K562 (cell line): ENCODE results near the gene SPATA32. TPM values are rescaled to one million over a fixed set of nuclear protein-coding genes. Genes with fewer than 3 reads are reported as not detected.

ENCODE experiments used
- CBX2 ChIP-seq: fragments of 200-600 bp; sonication (generic); IDR thresholded peaks from one replicate; pipeline ENCODE4 v1.6.1; 2012; ENCODE audit warnings: mild to moderate bottlenecking, low read length, inconsistent platforms; ENCODE audit not compliant: insufficient read depth, poor library complexity, severe bottlenecking
- CTCF ChIP-seq, 3 experiments: IDR thresholded peaks in 2 of 3; conservative IDR thresholded peaks in 1 of 3; 2 replicates each; pipeline ENCODE4 v1.5.1; 2011 to 2012; ENCODE audit warnings: low read length in 3 of 3, mild to moderate bottlenecking in 3 of 3, control low read depth in 2 of 3, improper control_type of control experiment in 1 of 3, inconsistent platforms in 1 of 3, low read depth in 1 of 3, mixed read lengths in 1 of 3, moderate library complexity in 1 of 3; ENCODE audit not compliant: insufficient read depth in 2 of 3
- CXXC5 ChIP-seq: fragments of 250-450 bp; sonication (Bioruptor Pico); IDR thresholded peaks from 2 replicates; pipeline ENCODE4 v1.8.0; 2022; ENCODE audit warnings: inconsistent platforms, mild to moderate bottlenecking, moderate library complexity
- ELK1 ChIP-seq: sonication (generic); formaldehyde crosslinking; IDR thresholded peaks from 2 replicates; pipeline ENCODE4 v1.8.1; 2022; ENCODE audit warnings: missing genetic modification reagents
- NCOA2 ChIP-seq, 2 experiments: fragments of 450-650 bp; IDR thresholded peaks; 2 replicates each; pipeline ENCODE4 v1.6.1; 2018; ENCODE audit warnings: mild to moderate bottlenecking in 2 of 2, moderate library complexity in 1 of 2; ENCODE audit not compliant: partially characterized antibody in 2 of 2
- NR2C2 ChIP-seq, 2 experiments: fragments of 200-800 bp in 1 of 2; sonication (Bioruptor generic) in 1 of 2; sonication (generic) in 1 of 2; formaldehyde crosslinking in 1 of 2; IDR thresholded peaks; 2 replicates each; pipeline versions ENCODE4 v1.6.1 to v1.8.0; 2016 to 2022; ENCODE audit warnings: mild to moderate bottlenecking in 1 of 2, missing compliant biosample characterization in 1 of 2, missing genetic modification characterization in 1 of 2, missing genetic modification reagents in 1 of 2
- POU5F1 ChIP-seq: fragments of 150-350 bp; IDR thresholded peaks from 2 replicates; pipeline ENCODE4 v1.6.1; 2014; ENCODE audit warnings: borderline replicate concordance, low read length, low read depth, mild to moderate bottlenecking; ENCODE audit not compliant: partially characterized antibody
- PPARD ChIP-seq: fragments of 250-450 bp; sonication (Bioruptor Pico); IDR thresholded peaks from 2 replicates; pipeline ENCODE4 v1.8.0; 2022; ENCODE audit warnings: inconsistent platforms, mild to moderate bottlenecking, moderate library complexity
- RAD21 ChIP-seq, 2 experiments: fragments of 250-450 bp in 1 of 2; fragments of 450-650 bp in 1 of 2; sonication (Bioruptor Pico) in 1 of 2; formaldehyde crosslinking in 1 of 2; IDR thresholded peaks in 1 of 2; conservative IDR thresholded peaks in 1 of 2; 2 replicates each; pipeline versions ENCODE4 v1.4.0 to v1.8.0; 2020 to 2022; ENCODE audit warnings: mild to moderate bottlenecking in 2 of 2, moderate library complexity in 1 of 2
- SAP30 ChIP-seq: fragments of 200-600 bp; sonication (generic); IDR thresholded peaks from 2 replicates; pipeline ENCODE4 v1.6.1; 2012; ENCODE audit warnings: borderline replicate concordance, low read depth, mild to moderate bottlenecking, moderate library complexity, low read length, control low read depth, inconsistent platforms; ENCODE audit not compliant: insufficient read depth, poor library complexity, severe bottlenecking
- SMAD1 ChIP-seq: fragments of 150-350 bp; IDR thresholded peaks from 2 replicates; pipeline ENCODE4 v1.6.1; 2014; ENCODE audit warnings: low read length, low read depth; ENCODE audit not compliant: partially characterized antibody
- TBL1XR1 ChIP-seq, 2 experiments: IDR thresholded peaks; 2 replicates each; pipeline ENCODE4 v1.6.1; 2012; ENCODE audit warnings: improper control_type of control experiment in 2 of 2, low read length in 2 of 2, mild to moderate bottlenecking in 1 of 2
- ZBTB43 ChIP-seq: sonication (generic); formaldehyde crosslinking; IDR thresholded peaks from 2 replicates; pipeline ENCODE4 v1.8.0; 2023; ENCODE audit warnings: mild to moderate bottlenecking, missing genetic modification reagents
- ZNF174 ChIP-seq: fragments of 250-450 bp; sonication (Bioruptor Pico); IDR thresholded peaks from 2 replicates; pipeline ENCODE4 v1.4.0; 2020; ENCODE audit warnings: mild to moderate bottlenecking
- ZNF395 ChIP-seq: fragments of 200-800 bp; sonication (Bioruptor generic); IDR thresholded peaks from 2 replicates; pipeline ENCODE4 v1.6.1; 2017; ENCODE audit warnings: missing genetic modification characterization, missing compliant biosample characterization
- polyA plus RNA-seq, 8 experiments: library from polyadenylated mRNA; depleted of rRNA in 4 of 8; stranded (reverse) in 5 of 8; unstranded in 3 of 8; fragments of >200 nt; fragmentation: Nextera tagmentation in 2 of 8; fragmentation: Illumina TruSeq in 1 of 8; extraction: Ambion mirVana in 2 of 8; extraction: Trizol in 1 of 8; gene quantifications; 2 replicates each; pipeline versions ENCODE4 v1.2.1 to v1.2.3, GENCODE V29; 2011 to 2014; ENCODE audit warnings: inconsistent platforms in 1 of 8, missing spikeins in 1 of 8
- total RNA-seq, 7 experiments: library from RNA; depleted of rRNA in 6 of 7; stranded (reverse); fragments of >200 nt in 6 of 7; fragmentation: Illumina TruSeq in 2 of 7; extraction: Trizol in 2 of 7; gene quantifications; 2 replicates each; pipeline versions ENCODE4 v1.2.1 to v1.2.3, GENCODE V29; 2011 to 2021; ENCODE audit warnings: low replicate concordance in 1 of 7

Gene SPATA32
- total and polyA plus RNA-seq, 9 of the 15 experiments (the other 6 are each of a cell fraction or from before 2014, with no cell fraction given) = 0.03 to 0.06 TPM; not detected in 7

GRCh38 chr17:45247429-45248131, 14.3 kb downstream of the SPATA32 start (continued):
- no peak for TF ChIP-seq ZNF395 (CRISPR knock-in tag)
- TF ChIP-seq SAP30 = peak; percentile 4
- peak; percentile 65 for TF ChIP-seq CXXC5 (CRISPR knock-in tag)
- TF ChIP-seq CTCF (IDR thresholded peaks at IDR 0.05 in 2 of 3, conservative IDR thresholded peaks at IDR 0.05 in 1 of 3; ENCODE audit: insufficient read depth in 2 of 3, low read depth in 1 of 3, low read length in 3 of 3) = no peak
- TF ChIP-seq POU5F1 = no peak
- no peak for TF ChIP-seq ZBTB43 (CRISPR knock-in tag)
- TF ChIP-seq SMAD1 = no peak
- TF ChIP-seq NR2C2 (CRISPR knock-in tag; IDR thresholded peaks at IDR 0.05) = no peak
- TF ChIP-seq NR2C2 (tag; IDR thresholded peaks at IDR 0.05) = peak; percentile 72; the same call in 1 of the 2 replicates
- no peak for TF ChIP-seq ELK1 (CRISPR knock-in tag)
- no peak for TF ChIP-seq ZNF174 (CRISPR knock-in tag)
- TF ChIP-seq NCOA2 (IDR thresholded peaks at IDR 0.05; ENCODE audit: partially characterized antibody in 2 of 2) = no peak
- no peak for TF ChIP-seq PPARD (CRISPR knock-in tag)
- TF ChIP-seq TBL1XR1 (IDR thresholded peaks at IDR 0.05; ENCODE audit: low read length in 2 of 2) = peak in 1 of 2 experiments; percentile 68; a peak in 2 of 4 replicates
- no peak for TF ChIP-seq RAD21 (CRISPR knock-in tag; conservative IDR thresholded peaks at IDR 0.05 in 1 of 2, IDR thresholded peaks at IDR 0.05 in 1 of 2)
- TF ChIP-seq CBX2 = no peak
